NB4 (cell line): ENCODE results near the gene GID8.

Source experiments
- CTCF ChIP-seq: IDR thresholded peaks from one replicate; pipeline ENCODE4 v1.5.1; 2012; ENCODE audit warnings: low read depth, low read length
- MYC ChIP-seq: IDR thresholded peaks from 2 replicates; pipeline ENCODE4 v1.6.1; 2011; ENCODE audit warnings: low read depth, low read length

- TF ChIP-seq MYC (no peak), CTCF (no peak)
Observed at GRCh38 chr20:62971211-62971949, 33.4 kb downstream of the GID8 start.
